NCI-H1436 treated with DMSO at 0.1 percent for 48 hours (cell line): ENCODE results near the gene ADCY5.

ENCODE experiments used
- DNase-seq: peaks from one replicate; lab custom pipeline; 2025; lab: John Stamatoyannopoulos, UW

The ADCY5 gene

DNA sequence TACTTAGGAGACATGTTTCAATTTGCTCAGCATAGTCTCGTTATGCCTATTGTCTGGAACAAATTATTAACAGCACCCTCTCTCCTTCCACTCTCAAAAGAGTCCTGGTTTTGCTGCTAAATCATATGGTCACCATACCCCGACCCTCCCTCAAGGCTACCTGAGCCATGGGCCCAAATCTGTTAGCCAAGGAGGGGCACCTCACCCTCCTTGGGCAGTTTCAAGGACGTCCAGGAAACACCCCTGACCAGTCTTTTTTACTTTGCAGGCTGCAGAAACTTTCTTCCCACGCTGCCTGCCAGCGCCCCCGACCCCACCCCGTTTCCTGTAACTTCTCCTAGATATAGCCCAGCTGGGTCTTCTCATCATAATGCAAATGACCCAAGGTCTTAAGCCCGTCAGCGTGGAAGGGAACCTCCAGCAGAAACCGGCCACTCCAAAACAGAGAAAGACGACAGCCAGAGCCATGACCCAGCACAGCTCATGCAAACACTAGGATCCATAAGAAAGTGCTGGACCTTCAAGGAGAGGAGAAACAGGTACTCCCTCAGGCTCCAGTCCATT is 62.3 kb downstream of the ADCY5 start:
- no peak for DNase-seq

DNA sequence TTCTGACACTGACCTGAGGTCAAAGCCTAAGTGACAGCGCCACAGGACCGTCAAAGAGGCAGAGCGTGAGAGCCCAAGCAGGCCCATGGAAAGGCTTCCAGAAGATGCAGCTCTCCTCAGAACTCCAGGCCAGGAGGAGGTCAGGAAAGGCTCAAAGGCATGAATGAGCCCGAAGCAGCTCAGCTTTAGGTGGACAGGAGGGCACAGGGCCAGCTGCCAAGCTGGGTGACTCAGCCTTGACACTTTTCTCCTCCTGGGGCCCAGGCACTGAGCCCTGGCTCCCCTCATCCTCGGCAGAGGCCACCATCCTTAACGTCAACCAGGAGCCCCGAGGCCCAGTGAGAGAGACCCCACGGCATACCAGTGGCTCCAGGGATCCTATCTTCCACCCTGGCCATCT is 62.9 kb downstream of the ADCY5 start:
- no peak for DNase-seq

DNA sequence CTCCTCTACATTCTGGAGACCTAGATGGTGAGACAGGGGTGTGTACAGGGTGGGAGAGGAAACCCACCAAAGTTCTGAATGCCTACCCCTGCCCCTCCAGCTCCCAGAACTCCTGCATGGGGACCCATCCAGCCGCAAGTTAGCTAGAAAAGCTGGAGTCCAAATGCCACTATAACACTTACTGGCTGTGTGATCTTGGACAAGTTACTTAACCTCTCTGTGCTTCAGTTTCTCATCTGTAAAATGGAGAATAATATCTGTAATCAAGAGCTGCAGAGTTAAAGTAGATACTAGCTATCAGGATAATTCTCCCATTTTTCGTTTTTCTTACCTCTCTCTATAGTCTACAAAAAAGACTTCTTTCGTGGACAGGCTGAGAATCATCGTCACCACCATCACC is 63.4 kb downstream of the ADCY5 start:
- no peak for DNase-seq

DNA sequence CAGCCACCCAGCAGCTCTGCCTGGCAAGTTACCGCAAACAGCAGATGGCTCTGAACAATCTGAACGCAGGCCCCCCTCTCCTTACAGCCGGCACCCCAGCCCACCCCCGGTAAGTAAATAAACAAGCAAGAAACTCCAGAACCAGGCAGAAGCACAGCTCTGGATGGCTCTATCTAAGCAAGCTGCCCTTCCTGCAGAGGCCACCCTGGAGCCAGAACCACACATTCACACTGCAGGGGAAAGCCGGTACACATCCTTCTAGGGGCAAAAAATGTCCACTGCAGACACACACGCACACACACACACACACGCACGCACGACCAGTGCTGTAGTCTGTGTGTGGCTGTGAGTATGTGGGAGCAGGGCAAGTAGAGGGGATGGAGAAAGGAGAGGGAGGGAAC is 63.9 kb downstream of the ADCY5 start:
- no peak for DNase-seq

DNA sequence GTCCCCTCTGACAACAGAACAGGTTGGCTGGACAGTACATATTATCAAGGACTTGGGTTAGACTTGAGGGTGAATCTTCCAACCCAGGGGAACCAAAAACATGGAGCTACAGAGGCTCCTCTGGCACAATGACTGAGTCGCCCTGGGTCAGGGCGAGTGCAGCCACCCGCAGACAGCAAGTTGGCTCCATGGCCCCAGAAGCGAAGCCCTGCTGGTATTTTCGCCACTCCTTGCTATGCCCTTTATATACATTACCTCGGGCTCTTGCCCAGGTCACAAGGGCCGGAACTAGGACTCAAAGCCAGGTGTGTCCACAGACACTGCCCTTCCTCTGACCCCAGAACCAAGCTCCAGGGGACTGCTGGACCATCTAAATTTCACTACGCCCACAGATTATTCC is 64.6 kb downstream of the ADCY5 start:
- no peak for DNase-seq

DNA sequence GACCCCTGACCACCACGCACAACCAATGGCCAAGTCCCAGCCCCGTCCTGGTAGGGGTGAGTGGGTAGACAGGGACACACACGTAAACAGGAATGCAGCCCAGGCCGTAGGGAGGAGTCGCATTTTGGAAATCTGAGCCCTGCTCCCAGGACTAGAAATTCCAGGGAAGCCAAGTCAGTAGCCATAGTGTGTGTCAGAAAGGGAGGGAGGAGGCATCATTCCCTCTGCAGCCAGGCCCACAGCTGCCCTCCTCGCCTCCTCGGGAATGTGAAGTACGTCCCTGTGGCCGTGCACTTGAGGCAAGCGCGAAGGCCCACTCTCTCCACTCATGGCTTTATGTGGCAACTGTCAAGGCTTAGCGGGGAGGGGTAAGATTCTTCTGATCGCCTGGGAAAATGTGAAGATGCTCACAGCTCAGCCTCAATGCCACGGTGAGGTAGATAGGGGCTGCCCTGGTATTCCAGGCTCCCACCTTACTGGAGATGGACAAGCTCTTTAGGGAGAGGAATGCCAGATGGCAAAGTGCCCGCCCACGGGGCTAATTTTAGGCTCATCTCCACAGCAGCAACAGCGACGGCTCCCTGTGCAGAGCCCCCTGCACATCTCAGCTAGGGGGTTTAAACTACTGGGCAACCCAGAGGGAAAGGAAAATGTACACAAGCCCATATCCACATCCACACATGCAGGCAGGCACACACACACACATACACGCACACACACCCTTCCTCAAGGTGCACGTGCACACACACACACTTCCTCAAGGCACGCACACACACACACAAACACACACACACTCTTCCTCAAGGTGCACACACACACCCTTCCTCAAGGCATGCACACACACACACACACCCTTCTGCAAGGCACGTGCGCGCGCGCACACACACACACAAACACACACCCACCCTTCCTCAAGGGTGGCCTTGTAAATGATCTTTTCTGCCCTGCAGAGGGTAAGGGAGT is 65.5 kb downstream of the ADCY5 start:
- DNase-seq, result no peak

DNA sequence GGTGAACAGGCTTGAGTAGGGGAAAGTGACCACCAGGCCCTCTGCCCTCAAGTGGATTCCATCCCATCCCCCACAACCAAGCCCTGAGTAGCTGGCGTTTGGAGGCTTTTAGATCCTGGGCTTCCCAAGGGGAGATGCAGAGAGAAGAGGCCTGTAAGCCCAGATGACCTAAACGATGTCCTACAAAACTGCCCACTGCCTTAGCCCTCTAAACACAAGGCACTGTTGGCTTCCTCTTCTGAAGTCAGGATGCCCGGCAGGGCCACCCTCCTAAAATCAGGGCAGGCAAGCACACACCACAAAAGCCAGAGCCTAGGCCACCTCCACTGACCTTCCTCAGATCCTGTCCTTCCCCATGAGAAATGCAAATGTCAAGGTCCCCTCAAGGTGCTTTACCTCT is 68.6 kb downstream of the ADCY5 start:
- no peak for DNase-seq

DNA sequence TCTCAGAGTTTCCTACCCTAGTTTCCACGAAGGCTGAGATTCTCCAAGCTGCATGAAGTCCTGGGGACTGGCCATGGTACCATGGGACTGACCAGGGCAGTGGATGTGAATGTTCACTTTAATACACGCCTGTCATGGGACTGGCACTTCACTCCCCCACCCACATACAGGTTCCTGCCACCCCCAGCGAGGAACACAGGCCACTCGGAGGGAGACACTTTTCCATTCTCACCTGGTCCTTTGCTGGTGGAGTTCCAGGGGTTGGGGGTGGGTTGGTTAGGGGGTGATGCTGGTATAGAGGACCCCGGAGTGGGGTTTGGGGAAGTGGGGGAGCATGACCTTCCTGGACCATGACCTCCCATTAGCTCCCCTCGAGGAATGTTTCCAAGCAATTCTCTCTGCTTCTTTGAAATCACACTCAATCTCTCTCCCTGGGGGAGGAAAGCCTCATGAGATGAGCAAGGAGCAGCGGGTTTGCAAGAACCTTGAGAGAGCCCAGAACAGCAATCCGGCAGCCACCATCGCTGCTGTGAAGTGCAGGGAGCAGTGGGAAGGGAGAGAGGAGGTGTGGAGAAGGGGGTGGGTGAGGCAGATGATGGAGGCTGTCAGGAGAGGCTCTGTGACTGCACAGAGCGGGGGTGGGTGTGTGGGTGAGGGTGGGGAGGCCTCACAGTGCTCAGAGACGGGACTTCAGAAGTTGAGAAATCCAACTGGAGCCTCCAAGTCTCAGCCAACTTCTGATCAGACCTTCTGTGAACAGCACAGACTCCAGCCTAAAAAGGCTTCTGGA is 69.7 kb downstream of the ADCY5 start:
- DNase-seq, result no peak

DNA sequence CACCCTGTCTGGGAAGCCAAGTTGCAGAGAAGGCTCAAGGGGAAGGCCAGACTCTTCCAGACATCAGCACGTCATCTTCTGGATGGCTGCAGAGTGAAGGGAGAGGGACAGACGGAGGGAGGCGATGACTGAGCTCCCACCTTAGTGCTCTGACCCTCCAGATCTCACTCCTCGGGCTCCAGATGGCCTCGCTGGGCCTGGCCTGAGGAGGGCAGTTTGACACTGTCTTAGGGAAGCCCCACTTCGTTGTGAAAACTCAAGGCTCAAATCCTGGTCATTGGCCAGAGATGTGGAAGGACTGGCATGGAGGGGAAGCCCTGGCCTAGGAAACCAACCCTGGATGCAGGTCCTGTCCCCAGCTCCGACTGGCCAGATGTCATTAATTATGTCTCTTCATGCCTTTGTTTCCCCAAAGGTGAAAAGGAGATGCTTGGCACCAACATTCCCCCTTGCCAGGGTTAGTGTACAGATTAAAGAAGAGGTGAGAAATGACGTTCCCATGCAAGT is 70.4 kb downstream of the ADCY5 start:
- DNase-seq, result no peak

DNA sequence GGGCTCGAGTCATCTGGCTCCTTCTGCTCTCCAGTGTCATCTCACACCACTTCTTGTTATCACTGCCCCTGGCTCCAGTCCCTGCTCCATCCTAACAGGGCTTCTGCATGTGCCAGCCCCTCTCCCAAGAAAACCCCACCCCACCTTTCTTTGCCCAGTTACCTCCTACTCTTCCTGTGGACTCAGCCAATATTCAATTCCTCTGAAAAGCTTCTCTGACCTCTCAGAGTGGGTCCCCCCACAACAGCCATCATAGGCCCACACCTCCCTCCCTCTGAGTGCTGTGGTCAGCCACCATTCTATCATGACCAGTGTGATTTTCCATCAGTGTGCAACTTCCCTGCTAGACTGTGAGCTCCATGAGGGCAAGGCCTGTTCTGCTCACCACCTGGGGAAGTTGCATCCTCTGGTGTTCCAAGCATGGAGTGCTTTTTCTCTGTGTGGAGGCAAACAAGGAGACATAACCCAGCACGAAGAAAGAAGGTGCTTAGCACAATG is 71.6 kb downstream of the ADCY5 start:
- no peak for DNase-seq

DNA sequence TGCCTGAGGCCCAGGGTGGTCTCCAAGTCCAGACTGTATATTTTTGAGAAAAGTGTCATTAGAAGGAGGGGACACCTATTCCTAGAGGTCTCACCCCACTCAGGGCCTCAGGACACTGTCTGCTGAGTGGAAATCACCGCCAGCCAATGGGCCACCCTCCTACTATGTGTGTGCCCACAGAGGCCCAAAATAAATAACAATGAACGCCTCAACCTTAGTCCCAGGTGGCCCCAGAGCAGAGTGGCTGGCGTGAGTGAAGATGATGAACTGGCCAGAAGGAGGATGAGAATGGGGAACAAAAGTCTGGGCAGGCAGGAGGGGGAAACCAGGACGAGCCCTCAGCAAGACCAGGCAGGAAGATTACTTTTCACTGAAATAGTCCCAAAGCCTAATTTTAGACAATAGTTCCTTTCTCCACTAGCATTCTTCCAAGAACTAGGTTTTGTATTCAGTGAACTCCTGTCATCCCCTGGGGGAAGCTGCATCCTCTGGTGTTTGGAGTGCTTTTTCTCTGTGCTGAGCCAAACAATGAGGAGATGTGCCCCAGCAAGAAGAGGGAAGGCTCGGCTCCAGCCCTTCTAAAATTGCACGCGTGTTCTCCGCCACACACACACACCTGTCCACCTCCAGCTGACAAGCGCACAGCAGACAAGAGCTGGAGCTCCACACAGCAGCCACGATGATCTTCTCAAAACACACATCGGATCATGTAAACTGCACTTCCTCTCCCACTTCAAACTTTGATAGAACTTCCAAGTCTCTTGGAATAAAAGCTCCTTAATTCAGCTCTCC is 72.2 kb downstream of the ADCY5 start:
- DNase-seq, result no peak

DNA sequence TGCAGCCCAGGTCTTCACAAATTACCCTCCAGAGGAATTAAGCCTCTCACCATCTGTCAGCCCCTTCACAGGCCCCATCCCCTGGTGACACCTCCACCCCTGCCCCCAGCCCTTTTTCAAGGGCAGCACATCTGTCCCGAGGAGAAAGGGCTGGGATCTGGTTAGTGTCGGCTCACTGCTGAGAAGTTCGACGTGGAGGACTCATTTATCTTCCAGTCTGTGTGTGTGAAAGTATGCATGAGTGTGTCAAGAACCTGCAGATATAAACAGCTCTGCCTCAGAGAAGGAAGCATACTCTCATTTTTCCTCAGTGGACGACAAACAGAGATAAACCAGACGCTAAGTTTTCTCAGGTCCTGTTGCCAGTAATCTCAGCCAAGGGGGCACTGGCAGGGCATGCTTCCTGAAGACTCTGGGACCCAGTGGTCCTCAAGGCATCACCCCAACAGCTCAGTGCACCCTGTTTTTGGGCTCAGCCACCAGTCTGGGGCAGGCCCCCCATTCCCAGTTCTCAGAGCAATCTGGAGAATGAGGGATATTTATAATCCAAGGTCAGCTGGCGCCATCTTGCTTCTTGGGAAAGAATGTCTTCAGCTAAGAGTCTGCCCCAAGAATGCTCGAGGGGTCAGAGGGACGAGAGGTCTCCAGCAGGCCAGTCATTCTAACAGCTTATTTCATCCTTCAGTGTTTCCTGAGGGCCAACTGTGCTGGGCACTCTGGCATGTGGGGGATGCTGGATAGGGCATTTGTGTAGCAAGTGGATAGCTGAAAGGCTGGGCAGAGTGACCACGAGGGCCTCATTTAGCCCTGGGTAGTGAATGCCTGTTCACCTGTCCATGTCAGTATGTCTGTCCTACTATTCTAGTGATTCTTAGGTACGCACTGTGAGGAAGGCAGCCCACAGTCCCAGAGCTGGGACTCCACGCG is 73.6 kb downstream of the ADCY5 start:
- DNase-seq, result no peak

DNA sequence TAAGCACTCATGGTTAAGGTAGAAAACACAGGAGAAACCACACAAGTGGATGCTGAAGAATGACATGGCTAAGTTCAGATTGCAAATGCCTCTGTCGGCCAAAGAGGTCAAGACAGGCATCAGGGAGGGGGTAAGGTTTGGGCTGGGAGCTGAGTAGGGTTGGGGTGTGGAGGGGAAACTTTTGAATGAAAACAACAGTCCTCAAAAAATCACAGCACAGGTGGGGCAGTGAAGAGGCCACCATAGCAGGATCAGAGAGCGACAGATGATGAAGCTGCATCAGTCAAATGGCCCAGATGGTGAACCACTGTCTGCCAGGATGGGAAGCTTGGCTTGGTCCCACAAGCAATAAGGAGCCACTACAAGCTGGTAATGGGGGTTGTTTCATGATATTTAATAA is 74.9 kb downstream of the ADCY5 start:
- no peak for DNase-seq

DNA sequence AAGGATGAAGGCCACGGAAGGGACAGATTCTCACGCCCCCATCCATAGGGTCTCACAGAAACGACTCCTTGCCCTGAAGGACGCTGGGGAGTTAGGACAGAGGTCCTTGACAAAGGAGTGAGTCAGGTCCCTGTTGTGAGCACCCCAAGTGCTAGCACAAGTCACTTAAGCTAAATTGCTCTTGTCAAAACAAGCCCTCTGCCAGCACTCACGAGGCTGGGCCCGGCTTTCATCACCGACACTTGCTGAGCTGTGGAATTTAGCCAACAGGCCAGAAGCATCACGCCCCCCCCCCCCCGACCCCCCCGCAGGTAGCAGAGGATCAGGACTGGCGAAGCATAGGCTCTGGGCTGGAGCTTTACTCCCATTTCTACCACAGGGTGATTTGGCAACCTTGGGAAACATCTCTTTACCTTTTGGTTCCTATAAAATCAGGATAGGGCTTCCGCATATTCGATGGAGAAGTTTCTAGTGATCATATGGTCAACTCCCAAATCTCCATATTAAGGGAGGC is 75.4 kb downstream of the ADCY5 start:
- DNase-seq, result no peak

DNA sequence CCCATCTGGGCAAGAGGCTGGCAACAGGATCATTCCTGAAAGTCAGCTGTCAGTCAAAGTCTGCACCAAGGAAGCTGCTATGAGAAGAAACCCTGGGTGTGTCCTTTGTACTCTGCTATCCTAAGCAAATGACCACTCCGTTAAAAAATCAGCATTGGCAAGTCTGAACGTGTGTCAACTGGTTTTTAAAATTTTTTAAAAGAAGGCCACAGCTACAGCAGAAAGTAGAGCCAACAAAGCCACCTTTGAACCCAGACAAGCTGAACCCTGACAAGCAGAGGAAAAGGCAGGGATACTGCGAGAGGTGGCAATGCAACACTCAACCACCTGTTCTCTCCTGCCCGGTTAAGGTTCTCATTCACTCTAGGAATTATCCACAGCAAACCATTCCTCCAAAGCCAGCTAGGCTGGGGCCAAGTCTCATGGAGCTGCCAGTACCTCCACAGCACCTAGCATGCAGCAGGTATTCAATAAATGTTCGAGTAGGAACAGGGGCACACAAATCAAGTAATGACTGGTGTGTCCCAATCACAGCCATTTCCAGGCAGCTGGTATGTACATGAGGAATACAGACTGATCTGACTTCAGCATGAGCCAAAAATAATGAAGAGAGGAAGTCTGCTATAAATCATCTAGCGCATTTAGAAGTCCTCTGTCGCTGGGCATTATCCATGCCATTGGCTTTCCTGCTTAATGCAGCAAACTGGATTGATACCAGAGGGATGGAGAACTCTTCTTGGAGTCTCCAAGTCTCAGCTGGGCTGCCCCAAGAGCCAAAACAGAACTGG is 76.0 kb downstream of the ADCY5 start:
- no peak for DNase-seq

DNA sequence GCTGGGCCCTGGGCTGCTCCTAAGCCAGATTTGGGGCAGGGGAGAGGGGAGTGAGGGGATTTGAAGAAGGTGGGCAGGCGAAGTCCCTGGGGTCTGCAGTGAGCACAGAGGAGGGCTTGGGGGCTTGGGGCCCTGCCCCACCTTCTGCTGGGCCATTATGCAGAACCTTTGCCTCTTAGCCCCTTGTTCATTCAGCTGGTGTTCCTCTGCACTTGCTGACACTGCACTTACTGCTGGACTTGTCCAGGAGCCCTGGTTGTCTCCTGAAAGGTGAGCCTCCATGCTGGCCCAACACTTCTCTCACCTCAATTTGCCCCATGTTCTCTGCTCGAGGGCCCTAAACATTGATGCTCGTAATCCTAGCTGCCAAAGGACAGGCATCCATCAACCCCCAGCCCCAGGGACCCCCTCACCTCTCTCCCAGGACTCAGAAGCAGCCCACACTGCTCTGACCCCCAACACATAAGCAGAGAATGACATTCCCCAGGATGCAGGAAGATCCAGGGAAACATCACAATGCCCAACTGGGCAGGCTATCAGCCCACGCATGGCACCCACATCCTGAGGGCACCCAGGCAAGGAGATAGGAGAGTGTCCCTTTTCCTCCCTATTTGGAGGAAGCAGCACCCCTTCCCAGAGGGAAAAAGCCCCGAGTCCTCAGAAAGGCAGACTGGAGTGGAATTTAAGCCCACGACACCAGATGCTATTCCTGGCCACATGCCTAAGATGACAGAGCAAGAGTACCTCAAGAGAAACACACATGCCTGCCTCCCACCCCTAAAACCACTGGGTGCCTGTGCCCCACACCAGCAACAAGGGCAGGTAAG is 76.8 kb downstream of the ADCY5 start:
- DNase-seq, result no peak

DNA sequence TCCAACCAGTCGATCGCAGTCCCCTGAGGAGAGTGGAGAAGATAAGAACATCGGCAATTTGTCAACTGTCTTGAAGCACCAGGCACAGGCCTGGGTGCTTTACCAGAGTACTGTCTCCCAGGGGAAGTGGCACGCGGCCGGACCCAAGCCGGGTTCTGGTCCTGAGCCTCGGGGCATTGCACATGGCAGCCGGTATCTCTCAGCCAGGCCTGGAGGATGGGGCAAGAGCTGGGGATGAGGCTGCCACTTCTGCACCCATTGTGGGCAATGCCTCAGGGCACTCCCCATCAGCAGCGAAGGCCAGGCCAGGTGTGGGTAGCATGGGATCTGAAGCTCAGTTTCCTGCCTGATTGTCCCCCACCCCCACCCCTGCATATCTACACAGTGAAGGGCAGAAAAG is 77.5 kb downstream of the ADCY5 start:
- DNase-seq, result no peak

DNA sequence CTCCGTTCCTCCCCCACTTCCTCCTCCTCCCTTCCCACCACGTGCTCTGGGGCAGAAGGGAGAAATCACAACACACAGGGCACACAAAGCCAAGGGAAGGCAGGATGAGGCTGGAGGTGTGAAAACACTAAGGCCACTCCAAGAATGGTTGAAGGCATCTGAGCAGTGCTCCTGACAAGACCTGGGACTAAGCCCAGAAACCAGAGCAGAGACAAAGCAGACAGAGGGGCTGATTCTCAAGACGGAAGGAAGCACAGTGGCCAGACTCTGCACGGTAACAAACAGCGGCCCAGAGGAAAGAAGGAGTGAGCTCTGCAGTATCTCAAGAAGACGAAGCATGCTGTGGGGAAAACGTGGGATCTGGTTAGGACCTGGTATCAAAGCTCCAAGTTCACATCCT is 78.1 kb downstream of the ADCY5 start:
- DNase-seq, result no peak

DNA sequence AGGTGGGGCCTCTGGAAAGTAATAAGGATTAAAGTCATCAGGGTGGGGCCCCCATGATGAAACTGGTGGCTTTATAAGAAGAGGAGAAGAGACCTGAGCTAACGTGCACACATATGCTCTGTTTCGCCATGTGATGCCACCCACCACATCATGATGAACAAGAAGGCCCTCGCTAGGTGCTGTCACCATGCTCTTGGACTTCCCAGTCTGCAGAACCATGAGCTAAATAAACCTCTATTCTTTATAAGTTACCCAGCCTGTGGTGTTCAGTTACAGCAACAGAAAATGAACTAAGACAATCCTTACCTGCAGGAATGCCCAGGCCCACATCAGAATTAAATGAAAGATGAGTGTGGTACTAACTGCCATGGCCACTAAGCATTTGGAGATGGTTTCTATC is 79.8 kb downstream of the ADCY5 start:
- no peak for DNase-seq
